Measurements from ENCODE around the gene ODAD4.

The ODAD4 gene, protein sequence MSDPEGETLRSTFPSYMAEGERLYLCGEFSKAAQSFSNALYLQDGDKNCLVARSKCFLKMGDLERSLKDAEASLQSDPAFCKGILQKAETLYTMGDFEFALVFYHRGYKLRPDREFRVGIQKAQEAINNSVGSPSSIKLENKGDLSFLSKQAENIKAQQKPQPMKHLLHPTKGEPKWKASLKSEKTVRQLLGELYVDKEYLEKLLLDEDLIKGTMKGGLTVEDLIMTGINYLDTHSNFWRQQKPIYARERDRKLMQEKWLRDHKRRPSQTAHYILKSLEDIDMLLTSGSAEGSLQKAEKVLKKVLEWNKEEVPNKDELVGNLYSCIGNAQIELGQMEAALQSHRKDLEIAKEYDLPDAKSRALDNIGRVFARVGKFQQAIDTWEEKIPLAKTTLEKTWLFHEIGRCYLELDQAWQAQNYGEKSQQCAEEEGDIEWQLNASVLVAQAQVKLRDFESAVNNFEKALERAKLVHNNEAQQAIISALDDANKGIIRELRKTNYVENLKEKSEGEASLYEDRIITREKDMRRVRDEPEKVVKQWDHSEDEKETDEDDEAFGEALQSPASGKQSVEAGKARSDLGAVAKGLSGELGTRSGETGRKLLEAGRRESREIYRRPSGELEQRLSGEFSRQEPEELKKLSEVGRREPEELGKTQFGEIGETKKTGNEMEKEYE

DNA sequence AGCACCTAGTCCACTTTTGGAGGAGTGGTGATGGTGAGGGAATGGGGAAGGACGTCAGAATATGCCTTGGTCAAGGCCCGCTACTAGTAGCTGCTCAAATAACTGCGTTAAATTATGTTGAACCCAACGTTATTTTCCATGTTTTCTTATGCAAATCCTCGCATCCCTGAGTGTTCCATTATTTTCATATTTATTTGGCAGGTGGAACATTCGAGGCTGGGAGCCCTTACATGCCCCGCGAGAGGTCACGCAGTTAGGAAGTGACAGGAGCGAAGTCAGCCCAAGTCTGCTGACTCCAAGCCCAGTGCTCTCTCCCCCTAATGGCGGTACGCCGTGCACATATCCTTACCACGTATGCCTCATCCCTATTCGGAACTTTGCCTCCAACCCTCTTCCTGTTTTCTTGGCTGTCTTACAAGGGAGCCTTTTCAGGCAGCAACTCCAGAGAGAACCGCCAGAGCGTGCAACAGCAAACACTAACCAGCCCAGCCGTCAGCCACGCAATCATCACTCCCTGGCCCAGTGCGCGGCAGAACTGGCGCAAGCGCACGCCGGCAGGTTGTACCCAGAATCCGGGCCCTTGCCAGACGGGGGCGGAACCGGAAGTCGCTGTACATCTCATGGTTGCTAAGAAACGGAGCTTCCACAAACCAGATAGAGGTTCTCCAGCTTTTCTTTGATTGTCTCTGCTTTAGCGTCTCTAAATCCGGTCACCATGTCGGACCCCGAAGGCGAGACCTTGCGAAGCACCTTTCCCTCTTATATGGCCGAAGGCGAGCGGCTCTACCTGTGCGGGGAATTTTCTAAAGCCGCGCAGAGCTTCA lies at the start of gene ODAD4:
TSS of gene ODAD4 (plus strand) at position 609 of the 824 bp plus-strand sequence. CDS start at position 716, 107 bp downstream.
- peak; percentile 94 for DNase-seq

DNA sequence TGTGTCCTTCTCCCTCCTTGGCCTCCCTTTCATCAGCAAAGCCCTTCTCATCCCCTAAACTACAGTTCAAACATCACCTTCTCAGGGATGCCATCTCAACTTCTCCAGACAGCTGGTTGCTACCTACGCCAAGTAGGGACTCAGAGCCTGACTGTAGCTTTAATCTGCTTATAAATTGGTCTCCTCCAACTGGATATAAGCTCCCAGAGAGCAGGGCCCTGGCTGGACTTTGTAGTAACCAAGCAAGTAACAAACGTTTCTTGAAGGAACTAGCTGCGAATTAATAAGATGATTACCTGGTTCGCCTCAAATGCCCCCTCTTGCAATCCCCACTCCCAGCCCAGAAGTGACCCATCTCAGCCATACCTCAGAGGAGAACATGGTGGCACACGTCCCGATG lies 47.7 kb upstream of the ODAD4 start:
- no peak for DNase-seq

DNA sequence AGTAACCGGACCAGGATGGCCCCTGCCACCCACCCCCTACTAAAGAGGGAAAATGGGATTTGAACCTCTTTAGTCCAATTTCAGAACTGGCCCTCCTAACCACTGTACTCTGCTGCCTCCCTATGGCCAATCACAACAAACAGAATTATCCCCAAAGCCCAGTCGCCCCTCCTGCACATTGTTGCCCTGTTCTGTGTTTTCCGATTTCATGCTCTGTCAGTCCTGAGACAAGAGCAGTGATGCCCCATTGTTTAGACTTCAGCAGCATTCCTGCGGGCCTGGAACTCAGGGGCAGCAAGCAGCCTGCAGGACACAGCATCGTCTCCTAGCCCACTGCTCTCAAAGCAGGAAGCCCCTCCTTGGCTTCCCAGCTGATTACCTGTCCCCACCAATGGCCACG lies 44.7 kb upstream of the ODAD4 start:
- DNase-seq, result no peak

DNA sequence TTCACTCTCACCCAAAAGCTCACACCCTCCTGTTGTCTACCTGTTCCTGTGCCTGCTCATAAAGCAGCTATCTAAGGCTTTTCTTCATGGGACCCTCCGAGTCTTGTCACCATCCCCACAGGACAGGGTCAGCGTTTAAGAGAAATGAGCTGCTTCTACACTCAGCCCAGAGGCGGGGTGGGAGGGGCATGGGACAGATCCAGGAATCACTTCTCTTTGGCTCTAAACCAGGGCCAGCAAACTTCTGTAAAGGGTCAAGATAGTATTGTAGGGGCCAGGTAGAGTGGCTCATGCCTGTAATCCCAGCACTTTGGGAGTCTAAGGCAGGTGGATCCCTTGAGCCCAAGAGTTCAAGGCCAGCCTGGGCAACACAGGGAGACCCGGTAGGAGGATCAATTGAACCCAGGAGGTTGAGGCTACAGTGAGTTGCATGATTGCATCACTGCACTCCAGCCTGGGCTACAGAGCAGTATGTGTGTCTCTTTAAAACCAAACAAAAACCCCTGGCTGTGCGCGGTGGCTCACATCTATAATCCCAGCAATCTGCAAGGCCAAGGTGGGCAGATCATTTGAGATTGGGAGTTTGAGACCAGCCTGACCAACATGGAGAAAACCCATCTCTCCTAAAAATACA lies 42.0 kb upstream of the ODAD4 start:
- no peak for DNase-seq

DNA sequence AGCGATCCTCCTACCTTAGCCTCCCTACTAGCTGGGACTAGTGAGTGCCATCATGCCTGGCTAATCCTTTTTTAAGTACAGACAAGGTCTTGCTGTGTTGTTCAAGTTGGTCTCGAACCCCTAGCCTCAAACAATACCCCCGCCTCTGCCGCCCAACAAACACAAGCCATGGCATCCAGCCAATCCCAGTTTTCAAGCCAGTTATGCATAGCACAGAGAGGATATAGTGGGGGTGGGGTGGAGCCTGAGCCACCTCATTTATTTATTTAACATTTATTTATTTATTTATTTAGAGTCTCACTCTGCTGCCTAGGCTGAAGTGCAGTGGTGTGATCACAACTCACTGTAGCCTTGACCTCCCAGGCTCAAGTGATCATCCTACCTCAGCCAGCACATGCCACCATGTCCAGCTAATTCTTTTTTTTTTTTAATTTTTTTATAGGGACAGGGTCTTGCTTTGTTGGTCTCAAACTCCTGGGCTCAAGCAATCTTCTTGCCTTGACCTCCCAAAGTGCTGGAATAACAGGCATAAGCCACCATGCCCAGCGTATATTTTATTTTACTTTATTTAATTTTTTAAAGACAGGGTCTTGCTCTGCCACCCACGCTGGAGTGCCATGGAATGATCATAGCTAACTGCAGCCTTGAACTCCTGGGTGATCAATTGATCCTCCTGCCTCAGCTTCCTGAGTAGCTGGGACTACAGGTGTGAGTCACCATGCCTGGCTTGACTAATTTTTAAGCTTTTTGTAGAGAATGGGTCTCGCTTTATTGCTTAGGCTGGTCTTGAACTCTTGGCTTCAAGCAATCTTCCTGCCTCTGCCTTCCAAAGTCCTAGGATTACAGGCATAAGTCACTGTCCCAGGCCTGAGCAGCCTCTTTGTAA lies 39.0 kb upstream of the ODAD4 start:
- no peak for DNase-seq

DNA sequence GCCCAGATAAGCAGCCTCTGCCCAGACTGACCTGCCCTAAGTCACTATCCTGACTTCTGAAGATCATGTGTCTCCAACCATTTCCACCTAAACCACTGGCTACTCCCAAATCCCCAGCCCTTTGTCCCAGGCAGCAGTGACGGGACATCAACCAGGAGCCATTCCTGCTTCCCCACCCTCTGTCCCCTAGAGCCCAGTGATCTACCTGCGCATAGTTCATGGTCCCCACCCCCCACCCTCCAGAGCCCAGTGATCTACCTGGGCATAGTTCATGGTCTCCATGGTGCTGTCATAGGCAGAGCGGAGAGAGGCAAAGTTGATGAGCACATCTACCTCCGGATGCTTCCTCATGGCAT lies 38.4 kb upstream of the ODAD4 start:
- DNase-seq, result no peak

DNA sequence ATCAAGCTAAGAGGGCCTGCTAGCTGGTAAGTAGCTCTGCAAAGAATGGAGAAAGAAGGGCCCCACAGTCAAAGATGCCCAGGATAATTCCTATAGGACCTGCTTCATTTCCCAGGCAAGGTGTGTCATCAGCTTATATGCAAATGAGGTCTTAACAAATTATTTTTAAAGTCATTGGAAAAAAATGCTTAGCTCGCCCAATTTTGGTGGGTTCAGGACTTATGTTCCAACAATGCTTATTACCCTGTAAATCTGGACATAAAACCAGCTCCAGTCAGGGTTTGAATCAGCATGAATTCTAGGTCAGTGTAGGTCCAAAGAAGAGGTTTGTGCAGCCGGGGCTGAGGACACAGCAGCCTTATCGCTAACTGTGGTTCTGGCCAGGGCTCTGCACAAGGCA lies 37.0 kb upstream of the ODAD4 start:
- no peak for DNase-seq

DNA sequence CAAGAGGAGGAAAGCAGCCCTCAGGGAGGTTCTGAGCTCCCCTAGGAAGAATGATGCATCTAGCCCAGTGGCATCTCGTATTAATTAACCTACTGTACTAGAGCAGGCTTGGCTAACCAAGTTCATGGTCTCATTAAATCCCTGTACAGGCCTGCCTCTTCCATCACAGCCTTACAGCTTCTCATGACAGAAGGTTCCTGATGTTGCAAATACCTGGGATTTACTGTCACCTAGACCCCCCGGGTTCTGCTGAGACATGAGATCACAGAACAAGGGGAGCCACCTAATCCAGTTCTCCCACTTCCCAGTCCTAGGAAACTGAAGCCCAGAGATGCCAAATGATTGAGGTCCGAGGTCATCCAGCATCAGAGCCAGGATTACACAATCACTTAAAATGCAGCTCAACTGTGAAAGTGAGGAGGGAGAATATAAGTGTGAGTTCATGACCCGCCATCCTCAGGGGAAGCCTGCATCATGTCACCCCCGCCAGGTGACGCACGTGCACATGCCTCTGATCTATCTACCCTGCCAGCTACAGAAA lies 35.6 kb upstream of the ODAD4 start:
- DNase-seq, result no peak

DNA sequence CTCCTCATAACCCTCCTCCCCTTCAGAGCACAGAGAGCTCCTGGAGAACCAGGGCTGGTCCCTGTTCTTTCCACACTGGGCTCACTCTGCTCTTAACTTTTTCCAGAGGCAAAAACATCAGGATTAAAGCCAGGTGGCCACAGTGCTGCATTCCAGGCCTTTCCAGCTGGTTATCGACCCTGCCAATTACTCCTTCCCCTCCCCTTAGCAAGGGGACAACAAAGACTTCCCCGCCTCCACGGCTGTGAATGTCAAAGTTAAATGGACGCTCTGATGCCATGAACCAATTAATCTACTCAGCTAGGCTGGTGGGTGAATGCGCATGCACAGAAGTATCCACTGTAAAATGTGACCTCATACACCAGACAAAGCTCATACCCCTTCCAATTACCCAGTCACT lies 34.8 kb upstream of the ODAD4 start:
- no peak for DNase-seq

DNA sequence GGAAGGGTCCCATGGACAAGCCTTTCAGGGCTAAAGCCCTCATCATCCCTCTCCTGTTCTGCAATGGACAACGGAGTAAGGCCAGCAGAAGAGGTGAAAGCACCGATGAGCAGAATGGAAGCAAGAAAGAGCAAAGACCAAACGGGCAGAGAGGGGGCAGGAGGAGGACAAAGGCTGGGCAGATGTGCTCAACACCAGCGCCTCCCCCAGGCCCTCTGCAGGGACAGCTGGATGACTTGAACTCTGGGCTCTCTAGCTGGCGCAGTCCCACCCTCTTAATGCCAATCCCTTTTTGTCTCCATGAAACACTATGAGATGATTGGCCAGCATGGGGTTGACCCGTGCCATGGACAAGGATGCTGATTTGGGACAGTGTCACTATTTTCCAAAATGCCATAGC lies 33.7 kb upstream of the ODAD4 start:
- DNase-seq, result no peak

DNA sequence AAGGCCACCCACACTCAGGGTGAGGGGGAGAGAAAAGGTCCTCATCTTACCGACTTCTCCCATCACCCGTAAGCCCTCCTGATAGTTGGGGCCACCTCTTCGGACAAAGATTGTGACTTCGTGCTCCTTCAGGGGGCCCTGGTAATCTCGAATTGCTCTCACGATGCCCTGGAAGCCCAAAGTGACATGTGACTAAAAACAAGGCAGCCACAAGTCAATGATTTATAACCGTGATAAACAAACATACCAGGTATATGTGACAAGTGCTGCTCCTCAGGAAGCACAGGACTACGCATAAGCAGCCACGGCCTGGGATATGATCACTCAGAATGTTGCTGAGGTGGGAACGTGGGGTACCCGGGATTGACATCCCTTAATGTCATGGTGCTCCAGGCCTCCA lies 28.8 kb upstream of the ODAD4 start:
- no peak for DNase-seq

DNA sequence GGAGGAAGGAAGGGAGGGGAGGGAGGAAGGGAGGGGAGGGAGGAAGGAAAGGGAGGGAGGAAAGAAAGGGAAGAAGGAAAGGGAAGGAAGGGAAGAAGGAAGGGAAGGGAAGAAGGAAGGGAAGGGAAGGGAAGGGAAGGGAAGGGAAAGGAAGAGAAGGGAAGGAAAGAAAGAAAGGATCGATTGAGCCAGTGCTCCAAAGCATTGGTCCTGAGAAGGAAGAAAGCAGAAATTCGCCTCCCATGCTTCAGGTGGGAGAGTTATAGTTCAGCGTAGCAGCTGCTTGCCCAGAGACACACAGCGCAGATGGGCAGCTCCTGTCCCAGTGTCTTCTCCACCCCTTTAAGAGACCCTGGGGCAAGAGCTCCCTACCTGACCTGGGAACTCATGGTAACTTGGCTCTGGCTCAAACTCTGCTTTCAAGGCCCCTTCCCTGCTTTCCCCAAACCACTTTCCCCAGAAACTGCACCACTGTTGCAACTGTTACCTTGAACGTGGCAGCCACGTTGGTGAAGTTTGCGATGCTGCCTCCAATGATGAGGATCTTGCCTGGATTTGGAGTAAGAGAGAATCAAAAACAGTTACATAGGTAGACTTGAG lies 26.1 kb upstream of the ODAD4 start:
- DNase-seq, result no peak

DNA sequence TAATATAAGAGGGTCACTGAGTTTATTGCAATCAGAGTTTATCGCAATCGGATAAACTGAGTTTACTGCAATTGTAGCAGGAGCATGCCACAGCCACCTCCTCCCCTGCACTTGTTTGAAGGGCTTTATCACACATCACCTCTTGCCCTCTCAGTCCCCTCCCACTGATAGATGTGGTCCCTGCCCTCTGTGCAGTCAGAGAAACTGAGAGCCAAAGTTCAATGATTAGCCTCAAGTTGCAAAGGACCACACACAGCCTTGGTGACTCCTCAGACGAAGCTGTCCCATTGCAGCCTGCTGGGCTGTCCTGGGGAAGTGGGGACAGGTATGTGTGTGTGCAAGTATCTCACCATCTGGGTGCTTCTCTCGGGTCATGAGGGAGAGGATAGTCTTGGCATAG lies 25.2 kb upstream of the ODAD4 start:
- DNase-seq, result no peak

DNA sequence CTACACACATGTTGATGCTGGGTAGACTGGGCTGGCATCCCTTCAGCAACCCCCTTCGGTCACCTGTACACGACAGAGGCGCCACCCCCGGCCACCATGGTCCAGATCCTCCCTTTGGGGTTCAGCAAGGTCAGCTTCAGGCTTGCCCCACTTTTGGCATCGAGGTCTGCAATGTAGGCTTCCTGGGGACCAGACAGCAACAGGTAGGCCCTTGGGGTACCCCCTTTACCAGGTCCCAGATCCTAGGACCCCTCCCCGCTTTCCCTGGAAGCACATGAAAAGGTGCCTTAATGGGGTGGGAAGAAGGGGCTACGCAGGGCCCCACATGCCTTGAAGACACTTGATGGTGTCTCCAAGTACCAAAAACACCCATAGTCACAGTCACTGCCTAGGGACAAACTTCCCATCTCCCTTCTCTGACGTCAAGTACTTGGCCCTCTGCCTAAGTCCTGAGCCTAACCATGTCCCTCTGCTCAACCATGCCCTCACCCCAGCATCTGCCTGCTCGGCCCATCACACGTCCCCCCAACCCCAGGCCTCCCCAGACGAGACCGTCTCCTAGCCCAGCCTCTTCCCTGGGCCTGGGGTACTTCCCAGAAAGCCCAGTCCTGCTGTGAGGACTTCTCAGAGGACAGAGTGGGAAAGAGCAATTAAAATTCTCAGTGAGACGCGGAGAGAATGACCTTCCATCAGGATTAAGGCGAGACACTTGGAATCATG lies 23.8 kb upstream of the ODAD4 start:
- DNase-seq, result no peak

DNA sequence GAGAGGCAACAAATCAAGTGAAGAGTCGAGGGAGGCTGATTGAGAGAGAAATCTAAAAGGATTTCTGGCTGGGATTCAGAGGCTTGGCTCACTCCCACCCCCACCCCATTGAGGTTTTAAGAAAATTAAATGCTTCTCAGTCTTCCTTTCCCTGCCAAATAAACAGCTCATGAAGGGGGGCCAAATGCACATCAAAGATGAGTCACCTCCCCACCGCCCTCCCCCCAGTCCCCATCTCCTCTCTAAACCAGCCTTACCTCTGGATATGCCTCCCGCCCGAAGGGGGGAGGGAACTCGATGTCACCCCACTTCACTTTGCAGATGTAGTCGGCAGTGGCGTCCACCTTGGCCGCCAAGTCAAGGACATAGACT lies 23.2 kb upstream of the ODAD4 start:
- DNase-seq, result no peak

DNA sequence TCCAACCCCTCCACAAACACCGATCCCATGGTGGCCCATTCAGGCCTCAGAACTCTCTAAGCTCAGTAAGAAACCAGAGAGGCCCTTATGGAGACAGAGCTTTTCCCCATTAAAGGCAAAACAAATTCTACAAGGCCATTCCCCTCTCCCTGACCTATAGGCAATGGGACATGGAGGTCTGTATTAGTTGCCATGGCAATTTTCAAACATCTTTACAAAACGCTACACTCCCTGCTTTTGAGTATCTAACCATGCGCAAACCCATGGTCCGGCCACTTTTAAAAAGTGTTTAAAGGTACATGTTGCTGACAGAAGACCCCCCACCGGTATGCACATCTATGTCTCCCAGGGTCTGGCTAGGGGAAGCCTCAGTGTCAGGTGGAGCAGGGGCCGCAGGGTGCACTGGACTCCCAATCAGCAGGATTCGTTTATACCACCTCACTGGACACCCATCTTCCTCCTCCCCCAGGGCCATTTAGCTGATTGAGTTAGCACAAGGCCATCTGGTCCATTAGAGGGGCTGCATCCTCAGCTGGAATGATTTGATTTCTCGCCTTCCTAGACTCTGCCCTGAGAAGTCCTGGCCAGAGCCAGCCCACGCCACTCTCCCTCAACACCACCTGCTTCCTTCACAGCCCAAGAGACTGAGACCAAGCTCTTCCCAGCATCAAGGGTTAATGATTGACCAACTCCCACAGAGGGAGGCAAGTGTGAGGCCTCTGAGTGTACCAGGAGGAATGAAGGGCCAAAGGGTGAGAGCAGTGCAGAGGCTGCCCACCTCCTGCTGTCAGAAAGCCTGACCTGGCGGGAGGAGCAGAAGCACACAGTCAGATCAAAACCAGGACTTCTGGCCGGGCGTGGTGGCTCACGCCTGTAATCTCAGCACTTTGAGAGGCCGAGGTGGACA lies 22.5 kb upstream of the ODAD4 start:
- DNase-seq, result no peak

DNA sequence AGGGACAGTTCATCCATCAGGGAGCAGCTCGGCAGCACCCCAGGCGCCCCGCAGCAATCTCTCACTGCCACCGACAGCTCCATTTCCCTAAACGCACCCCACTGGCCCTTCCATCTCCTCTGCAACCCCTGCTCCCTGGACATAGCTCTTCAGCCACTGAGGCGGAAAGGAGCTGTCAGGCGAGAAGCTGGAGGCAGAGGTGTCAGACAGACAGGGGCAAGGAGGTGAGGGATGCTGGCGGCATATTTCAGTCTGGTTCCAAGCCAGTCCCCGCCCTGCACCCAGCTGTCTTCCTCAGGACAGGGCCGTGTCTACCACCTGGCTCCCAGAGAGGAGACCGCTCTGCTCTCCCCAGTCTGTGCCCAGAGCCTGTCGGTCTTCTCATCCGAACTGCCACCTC lies 21.3 kb upstream of the ODAD4 start:
- no peak for DNase-seq

DNA sequence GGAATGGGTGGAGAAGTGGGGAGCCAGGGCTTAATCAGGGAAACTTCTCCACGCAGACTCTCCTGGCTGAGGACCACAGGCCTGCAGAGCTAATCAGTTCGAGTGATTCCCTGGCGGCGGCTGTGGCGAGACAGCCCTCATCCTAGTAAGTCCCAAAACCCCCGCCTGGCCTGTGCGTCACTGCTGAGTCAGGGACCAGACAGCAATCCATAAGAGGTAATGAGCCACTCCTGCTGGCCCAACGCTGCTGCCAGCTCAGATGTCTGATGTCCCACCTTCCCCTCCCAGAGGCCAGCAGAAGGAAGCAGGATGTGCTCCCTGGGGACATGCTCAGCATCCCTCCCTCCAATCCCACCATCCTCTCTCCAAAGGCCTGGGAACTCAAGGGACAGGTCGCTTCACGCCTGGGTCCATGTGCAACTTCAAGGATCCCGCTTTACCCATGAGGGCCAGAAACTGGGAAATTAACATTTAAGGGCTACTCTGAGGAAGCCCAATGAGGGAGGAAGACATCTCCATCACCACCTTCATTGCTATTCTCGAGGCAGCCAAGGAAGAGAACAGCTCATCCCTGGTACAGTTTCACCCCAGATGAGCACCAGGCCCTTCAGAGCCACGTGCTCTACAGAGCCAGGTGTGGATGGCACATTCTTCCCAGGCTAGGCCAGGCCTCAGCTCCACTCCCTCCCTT lies 19.6 kb upstream of the ODAD4 start:
- no peak for DNase-seq

DNA sequence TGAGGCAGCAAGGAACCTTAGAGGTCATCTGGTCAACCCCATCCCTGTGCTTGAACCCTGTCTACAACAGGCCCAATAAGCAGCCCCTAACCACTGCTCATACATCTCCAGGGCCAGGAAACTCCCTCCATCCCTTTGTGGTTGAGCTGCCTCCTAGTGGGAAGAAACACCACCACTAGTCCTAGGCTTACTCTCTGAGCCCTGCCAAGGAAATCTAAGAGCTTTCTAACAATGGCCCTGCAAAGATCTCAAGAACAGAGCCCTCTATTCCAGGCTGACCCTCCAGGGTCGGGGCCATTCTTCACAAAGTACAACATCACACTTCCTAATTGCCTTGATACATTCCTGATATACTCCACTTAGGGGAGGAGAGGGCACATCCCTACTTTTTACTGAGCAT lies 17.5 kb upstream of the ODAD4 start:
- no peak for DNase-seq
